GM12801 (cell line): Measurements from ENCODE around the gene BCL2.

Experiments used
- TF ChIP-seq, protein P1 (sequence below): IDR thresholded peaks from one replicate; pipeline ENCODE4 v1.5.1; 2011; ENCODE audit warnings: control low read depth; ENCODE audit not compliant: insufficient read length; ENCODE audit errors: extremely low read depth

The BCL2 gene

DNA sequence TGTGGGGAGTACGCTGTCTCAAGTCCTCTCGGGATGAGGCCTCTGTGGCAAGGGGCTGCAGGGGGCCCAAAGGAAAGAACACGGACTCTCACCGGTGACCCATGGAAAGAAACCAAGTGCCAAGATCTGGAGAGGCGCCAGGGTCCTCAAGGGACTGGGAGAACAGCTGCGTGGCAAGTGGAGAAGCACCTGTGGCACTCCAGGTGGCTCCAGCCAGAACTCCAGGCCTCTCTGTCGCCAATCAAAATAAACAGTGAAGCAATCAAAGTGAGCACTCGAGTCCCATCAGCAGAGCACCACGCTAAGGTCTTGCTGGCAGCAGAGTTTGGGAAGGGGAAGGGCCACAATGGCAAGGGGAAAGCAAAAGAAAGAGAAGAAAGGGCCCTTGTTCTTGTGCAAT is 54.7 kb downstream of the BCL2 start:
- TF ChIP-seq, protein P1, sequence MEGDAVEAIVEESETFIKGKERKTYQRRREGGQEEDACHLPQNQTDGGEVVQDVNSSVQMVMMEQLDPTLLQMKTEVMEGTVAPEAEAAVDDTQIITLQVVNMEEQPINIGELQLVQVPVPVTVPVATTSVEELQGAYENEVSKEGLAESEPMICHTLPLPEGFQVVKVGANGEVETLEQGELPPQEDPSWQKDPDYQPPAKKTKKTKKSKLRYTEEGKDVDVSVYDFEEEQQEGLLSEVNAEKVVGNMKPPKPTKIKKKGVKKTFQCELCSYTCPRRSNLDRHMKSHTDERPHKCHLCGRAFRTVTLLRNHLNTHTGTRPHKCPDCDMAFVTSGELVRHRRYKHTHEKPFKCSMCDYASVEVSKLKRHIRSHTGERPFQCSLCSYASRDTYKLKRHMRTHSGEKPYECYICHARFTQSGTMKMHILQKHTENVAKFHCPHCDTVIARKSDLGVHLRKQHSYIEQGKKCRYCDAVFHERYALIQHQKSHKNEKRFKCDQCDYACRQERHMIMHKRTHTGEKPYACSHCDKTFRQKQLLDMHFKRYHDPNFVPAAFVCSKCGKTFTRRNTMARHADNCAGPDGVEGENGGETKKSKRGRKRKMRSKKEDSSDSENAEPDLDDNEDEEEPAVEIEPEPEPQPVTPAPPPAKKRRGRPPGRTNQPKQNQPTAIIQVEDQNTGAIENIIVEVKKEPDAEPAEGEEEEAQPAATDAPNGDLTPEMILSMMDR, result no peak

DNA sequence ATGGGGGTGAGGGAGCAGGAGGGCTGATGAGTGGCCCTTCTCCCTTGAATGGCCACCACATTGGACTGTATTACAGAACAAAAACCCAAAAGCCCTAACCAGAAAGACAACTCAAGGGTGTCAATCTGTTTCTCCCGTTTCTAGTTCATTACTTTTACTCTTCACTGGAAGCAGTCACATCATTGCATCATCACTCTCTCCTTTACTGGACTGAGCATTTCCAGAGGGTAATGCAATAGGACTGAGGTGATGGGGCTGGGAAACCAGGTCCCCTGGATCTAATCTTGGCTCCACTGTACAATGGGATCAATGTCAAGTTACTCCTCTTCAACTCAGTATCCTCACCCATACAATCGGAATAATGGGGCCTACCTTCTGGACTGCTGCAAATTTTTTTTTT is 56.1 kb downstream of the BCL2 start:
- TF ChIP-seq, protein P1, result no peak

DNA sequence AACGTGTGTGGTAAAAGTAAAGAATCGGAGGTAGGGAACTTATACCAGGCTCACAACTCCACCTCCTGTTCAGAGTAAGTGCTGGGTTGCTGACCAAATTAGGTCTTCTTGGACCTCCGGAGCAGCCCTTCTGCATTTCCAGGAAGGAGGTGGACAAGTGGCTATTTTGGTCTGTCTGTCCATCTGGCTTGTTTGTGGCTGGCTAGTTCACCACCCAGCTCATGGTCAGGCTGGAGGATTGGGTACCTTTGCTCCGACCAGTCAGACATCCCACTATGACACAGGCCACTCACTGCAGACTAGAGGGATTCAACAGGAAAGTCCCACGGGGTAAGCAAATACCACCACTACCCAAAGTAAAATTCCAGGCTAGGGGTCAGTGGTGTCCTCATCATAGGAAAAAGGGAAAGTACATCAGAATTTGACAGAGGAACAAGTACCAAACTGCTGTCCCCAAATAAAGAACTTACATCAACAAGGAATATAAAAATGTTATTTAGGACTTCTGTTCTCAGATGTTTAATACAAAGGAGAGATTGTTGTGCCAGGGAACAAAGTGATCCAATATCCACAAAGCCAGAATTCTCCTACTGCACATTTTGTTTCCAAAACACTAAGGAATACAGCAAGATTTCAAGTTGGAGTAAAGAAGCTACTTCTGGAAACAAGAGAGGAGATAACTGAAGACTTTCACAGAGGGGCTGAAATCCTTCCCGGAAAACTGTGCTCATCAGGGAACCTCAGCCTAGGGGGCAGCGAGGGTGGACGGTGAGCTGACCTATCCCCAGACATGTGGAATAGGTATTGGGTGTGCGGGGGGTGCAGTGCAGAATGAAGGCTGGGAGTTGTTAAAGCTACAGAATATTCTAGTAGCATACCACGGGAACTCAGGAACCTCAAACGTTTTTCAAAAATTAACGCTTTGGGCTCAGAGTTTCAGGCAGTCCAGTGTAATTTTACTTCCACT is 56.9 kb downstream of the BCL2 start:
- TF ChIP-seq, protein P1, result no peak

DNA sequence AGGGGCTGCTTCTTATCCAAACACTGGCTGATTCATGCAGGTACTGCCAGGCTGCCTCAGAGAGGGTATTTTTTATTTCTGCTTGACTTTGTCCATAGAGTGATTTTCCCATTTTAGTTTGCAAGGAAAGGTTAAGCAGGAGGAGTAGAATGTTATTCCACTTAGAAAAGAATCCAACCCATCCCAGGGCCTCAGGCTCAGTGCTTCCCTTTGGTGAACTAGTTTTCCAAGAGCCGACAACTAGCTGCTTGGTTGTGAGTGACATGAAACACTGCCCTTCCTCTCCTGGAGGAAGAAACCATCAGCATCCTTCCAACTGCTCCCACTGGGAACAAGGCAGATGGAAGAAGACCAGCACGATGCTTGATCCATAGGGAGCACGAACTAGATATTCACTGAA is 58.5 kb downstream of the BCL2 start:
- TF ChIP-seq, protein P1, result no peak

DNA sequence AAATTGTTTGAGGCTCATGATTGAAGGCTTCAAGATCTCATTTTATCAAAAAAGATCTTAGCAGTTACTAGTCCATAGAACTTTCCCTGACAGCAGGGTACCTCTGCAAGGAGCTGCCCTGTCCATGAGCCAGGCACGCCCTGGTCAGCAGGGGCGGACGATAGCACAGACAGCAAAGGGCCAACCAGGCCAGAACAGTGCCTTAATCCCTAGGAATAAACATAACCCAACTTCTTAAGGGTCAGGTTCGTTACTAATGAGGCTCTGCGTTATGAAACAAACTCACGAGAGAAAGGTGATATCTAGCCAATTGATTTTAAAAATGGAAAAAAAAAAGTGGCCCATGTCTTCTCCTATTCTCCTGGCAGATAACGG is 59.2 kb downstream of the BCL2 start:
- TF ChIP-seq, protein P1, result no peak

DNA sequence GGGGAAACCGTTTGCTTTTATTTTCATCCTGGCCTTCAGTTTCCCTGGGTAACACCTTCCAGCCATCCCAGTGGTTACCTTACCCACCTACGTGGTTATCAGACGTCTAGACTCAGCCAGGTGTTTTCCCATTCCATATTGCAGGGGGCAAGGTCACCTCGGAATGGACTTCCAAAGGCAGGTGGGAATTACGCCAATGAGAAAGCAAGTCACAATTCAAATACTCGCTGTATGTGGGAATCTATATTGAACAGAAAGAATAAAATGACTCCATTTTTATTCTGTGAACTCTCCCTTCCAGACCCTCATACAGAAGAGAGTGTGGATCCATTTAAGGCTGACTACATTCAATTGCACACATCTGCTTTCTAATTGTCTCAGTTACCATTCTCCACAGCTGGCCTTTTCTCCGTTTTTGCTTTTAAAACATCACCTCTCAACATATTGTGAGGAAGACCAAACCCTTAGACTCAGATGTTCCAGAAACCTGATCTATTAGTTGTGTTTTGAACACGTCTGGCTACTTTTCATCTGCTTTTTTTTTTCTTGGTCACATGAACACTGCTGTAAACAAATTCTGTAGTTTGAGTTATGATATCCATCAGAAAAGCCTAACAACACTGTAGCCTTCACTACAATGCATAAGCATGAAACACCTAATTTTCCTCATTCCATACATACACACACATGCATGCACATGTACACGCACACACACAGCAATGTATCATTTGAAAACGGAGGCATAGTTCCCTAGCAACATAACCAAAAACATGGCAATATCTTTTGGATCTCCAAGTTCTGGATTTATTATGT is 59.8 kb downstream of the BCL2 start:
- TF ChIP-seq, protein P1, result no peak

DNA sequence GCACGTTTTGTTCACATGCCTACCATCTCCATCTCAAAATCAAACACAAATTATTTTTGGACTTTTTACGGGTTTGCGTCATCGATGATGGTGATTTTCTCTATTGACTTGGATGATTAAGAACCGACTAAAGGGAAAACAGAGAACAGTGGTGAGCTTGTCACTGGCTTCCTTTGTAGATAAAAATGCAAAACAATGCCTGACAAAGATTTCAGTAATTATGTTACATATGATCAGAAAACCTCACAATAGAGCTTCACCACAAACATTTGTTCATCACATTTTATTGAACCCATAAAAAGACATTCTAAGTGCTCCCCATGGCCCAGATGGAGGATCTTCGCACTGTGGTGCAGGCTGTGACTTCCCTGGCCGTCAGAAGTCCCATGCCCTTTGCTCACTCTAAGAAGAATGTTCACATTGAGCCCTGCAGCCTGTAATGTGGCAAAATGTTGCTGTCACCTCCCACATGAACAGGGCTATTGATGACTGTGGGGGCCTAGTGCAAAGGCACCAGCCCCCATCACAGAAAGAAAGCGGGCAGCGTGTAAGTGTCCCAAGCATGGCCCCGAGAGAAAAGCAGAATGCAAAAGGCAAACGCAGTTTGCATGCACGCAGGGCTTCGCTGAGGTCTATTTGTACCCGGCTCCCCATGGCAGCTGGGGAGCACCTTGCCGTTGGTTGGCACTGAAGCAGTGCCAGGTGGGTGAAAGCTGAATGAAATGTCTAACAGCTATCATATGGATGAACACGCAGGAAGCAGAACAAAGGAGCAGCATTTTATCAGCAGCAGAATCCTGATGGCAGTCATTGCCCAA is 60.6 kb downstream of the BCL2 start:
- TF ChIP-seq, protein P1, result no peak
